Loucy (cell line): ENCODE results near the gene MRPL33.

Source experiments
- CTCF ChIP-seq: fragments of 200-600 bp; sonication (generic); conservative IDR thresholded peaks from 2 replicates; pipeline ENCODE4 v1.5.1; 2014; ENCODE audit warnings: mild to moderate bottlenecking, antibody characterized with exemption, low read length
- EZH2phosphoT487 ChIP-seq: fragments of 200-600 bp; IDR thresholded peaks from 2 replicates; pipeline ENCODE4 v1.6.1; 2018; ENCODE audit warnings: antibody characterized with exemption, mild to moderate bottlenecking, moderate library complexity, borderline replicate concordance

GRCh38 chr2:27737676-27738348, 33.7 kb upstream of the MRPL33 start:
- TF ChIP-seq CTCF (no peak), EZH2phosphoT487 (no peak)
